OCI-LY1 (cell line): ENCODE results near the gene L3MBTL1.
"Not testable (repeated sequence)": the region's sequence is repeated elsewhere in the genome, so short reads cannot be mapped to it uniquely, and the experiment has no call there.

ENCODE experiments used
- H2AFZ ChIP-seq: fragments of 200-600 bp; sonication (generic), shearing (Covaris generic); 2 replicates; pipeline ENCODE4 v1.6.0; 2014; ENCODE audit warnings: antibody characterized with exemption, mild to moderate bottlenecking, low read length
- H3F3A ChIP-seq: fragments of 200-600 bp; sonication (generic), shearing (Covaris generic); 2 replicates; pipeline ENCODE4 v1.6.0; 2014; ENCODE audit warnings: mild to moderate bottlenecking, antibody characterized with exemption, low read length, moderate library complexity; ENCODE audit not compliant: insufficient read depth
- H3K27ac ChIP-seq: fragments of 200-600 bp; sonication (generic); 2 replicates; pipeline ENCODE4 v1.5.1; 2014; ENCODE audit warnings: low read length, mixed run types, mild to moderate bottlenecking, low read depth; ENCODE audit not compliant: poor library complexity, severe bottlenecking
- H3K27me3 ChIP-seq: fragments of 200-600 bp; sonication (generic); 2 replicates; pipeline ENCODE4 v1.6.0; 2014; ENCODE audit warnings: antibody characterized with exemption, mild to moderate bottlenecking, low read length, moderate library complexity; ENCODE audit not compliant: insufficient read depth
- H3K36me3 ChIP-seq: fragments of 200-600 bp; sonication (generic); 2 replicates; pipeline ENCODE4 v1.6.1; 2014; ENCODE audit warnings: mild to moderate bottlenecking, antibody characterized with exemption, low read length, moderate library complexity, mixed read lengths; ENCODE audit not compliant: insufficient read depth
- H3K4me1 ChIP-seq: fragments of 200-600 bp; sonication (generic); 2 replicates; pipeline ENCODE4 v1.5.1; 2014; ENCODE audit warnings: mild to moderate bottlenecking, low read length, moderate library complexity; ENCODE audit not compliant: insufficient read depth, severe bottlenecking
- H3K4me2 ChIP-seq: fragments of 200-600 bp; sonication (generic), shearing (Covaris generic); 2 replicates; pipeline ENCODE4 v1.6.1; 2014; ENCODE audit warnings: low read length
- H3K4me3 ChIP-seq: fragments of 200-600 bp; sonication (generic); 2 replicates; pipeline ENCODE4 v1.5.1; 2014; ENCODE audit warnings: low read length, low read depth, mild to moderate bottlenecking, mixed read lengths; ENCODE audit not compliant: poor library complexity, severe bottlenecking
- H3K79me2 ChIP-seq: fragments of 200-600 bp; shearing (Covaris generic); 2 replicates; pipeline ENCODE4 v1.6.1; 2016; ENCODE audit warnings: mixed run types, low read length, mixed read lengths; ENCODE audit not compliant: insufficient read depth
- H3K9ac ChIP-seq: fragments of 200-600 bp; sonication (generic), shearing (Covaris generic); 2 replicates; pipeline ENCODE4 v1.6.1; 2014; ENCODE audit warnings: mild to moderate bottlenecking, low read length, mixed read lengths
- H3K9me2 ChIP-seq: fragments of 200-600 bp; sonication (generic), shearing (Covaris generic); 2 replicates; pipeline ENCODE4 v1.6.1; 2014; ENCODE audit warnings: low read depth, mild to moderate bottlenecking, low read length, mixed read lengths
- H3K9me3 ChIP-seq: fragments of 200-600 bp; shearing (Covaris generic); 2 replicates; pipeline ENCODE4 v1.6.1; 2014; ENCODE audit warnings: low read length, mixed read lengths
- H4K20me1 ChIP-seq: fragments of 200-600 bp; sonication (generic), shearing (Covaris generic); 2 replicates; pipeline ENCODE4 v1.6.0; 2016; ENCODE audit warnings: mild to moderate bottlenecking, low read length; ENCODE audit not compliant: insufficient read depth
- CTCF ChIP-seq: fragments of 200-600 bp; sonication (generic), shearing (Covaris generic); IDR thresholded peaks from 2 replicates; pipeline ENCODE4 v1.5.1; 2017; ENCODE audit warnings: mild to moderate bottlenecking, antibody characterized with exemption, low read length, moderate library complexity, mixed read lengths
- EZH2 ChIP-seq: fragments of 200-600 bp; sonication (generic), shearing (Covaris generic); IDR thresholded peaks from 2 replicates; pipeline ENCODE4 v1.8.0; 2017; ENCODE audit warnings: borderline replicate concordance, mixed run types, mild to moderate bottlenecking, antibody characterized with exemption, low read length, moderate library complexity, mixed read lengths

The L3MBTL1 gene

DNA sequence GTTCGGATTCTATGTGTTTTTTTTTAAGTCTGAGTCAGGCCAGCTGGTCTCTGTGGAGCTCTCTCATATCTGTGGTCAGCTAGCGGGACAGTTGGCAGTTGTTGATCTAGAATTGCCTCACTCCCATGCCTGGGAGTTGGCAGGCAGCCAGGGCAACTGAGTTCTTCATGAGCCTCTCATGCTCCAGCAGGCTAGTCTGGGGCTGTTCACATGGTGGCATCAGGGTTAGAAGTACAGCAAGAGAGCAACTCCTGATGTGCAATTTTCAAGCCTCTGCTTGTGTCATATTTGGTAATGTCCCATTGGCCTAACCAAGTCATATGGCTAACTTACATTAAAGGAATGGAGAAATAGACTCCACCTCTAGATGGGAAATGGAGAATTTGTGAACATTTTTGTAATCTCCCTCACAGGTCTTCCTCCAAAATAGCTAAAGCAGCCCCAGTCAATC lies 76.5 kb downstream of the L3MBTL1 start:
- H3K9me3 ChIP-seq, result no peaks in the 10 kb centered on the region
- no peaks in the 10 kb centered on the region for H3K79me2 ChIP-seq
- no peaks in the 10 kb centered on the region for H3F3A ChIP-seq
- H3K9ac ChIP-seq, result no peak overlapping the region
- H3K4me3 ChIP-seq, result no peak overlapping the region
- H3K9me2 ChIP-seq, result no peaks in the 10 kb centered on the region
- no peaks in the 10 kb centered on the region for H3K27me3 ChIP-seq
- peak overlapping the region; percentile 82 for H3K27ac ChIP-seq
- H2AFZ ChIP-seq, result no peak overlapping the region
- no peak overlapping the region for H3K4me2 ChIP-seq
- no peak for TF ChIP-seq CTCF
- no peak for TF ChIP-seq EZH2
- H3K36me3 ChIP-seq, result no peaks in the 10 kb centered on the region
- H4K20me1 ChIP-seq, result no peaks in the 10 kb centered on the region
- peaks cover 25% of the 10 kb centered on the region for H3K4me1 ChIP-seq

GRCh38 chr20:43584448-43585136 lies 77.1 kb downstream of the L3MBTL1 start:
- TF ChIP-seq CTCF (no peak), EZH2 (no peak)
- peak overlapping the region; percentile 82 for H3K27ac ChIP-seq
- H3K4me2 ChIP-seq, result no peak overlapping the region
- no peaks in the 10 kb centered on the region for H3K27me3 ChIP-seq
- H3K36me3 ChIP-seq, result no peaks in the 10 kb centered on the region
- no peaks in the 10 kb centered on the region for H3K9me2 ChIP-seq
- H3K79me2 ChIP-seq, result no peaks in the 10 kb centered on the region
- H4K20me1 ChIP-seq, result no peaks in the 10 kb centered on the region
- H3K4me3 ChIP-seq, result no peak overlapping the region
- H3F3A ChIP-seq, result no peaks in the 10 kb centered on the region
- H3K9ac ChIP-seq, result no peak overlapping the region
- peaks cover 26% of the 10 kb centered on the region for H3K4me1 ChIP-seq
- H2AFZ ChIP-seq, result no peak overlapping the region
- H3K9me3 ChIP-seq, result no peaks in the 10 kb centered on the region

DNA sequence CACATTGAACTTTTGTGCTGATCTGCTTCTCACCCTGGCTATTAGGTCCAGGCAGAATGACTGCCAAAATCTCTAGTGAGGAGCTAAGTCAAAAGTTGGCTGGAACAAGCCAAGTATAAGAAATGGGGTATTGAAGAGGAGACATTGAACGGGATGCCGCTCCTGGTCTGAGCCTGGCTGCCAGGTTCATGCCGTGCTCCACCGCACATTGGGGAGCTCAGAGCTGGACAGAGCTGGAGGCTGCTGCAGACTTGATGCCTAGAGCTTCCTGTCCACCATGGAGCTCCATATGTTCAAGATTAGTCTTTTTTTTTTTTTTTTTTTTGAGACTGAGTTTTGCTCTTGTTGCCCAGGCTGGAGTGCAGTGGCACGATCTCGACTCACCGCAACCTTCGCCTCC lies 79.1 kb downstream of the L3MBTL1 start:
- Histone ChIP-seq H3K4me3 (no peak overlapping the region), H3K27me3 (no peaks in the 10 kb centered on the region), H4K20me1 (no peaks in the 10 kb centered on the region), H3K4me2 (no peak overlapping the region), H3K9me3 (no peaks in the 10 kb centered on the region), H3K9ac (no peak overlapping the region), H3K9me2 (no peaks in the 10 kb centered on the region), H3K4me1 (peaks cover 33% of the 10 kb centered on the region), H3K79me2 (no peaks in the 10 kb centered on the region), H3F3A (no peaks in the 10 kb centered on the region), H3K36me3 (no peaks in the 10 kb centered on the region), H2AFZ (no peak overlapping the region), H3K27ac (no peak overlapping the region)
- TF ChIP-seq EZH2, result no peak
- no peak for TF ChIP-seq CTCF

DNA sequence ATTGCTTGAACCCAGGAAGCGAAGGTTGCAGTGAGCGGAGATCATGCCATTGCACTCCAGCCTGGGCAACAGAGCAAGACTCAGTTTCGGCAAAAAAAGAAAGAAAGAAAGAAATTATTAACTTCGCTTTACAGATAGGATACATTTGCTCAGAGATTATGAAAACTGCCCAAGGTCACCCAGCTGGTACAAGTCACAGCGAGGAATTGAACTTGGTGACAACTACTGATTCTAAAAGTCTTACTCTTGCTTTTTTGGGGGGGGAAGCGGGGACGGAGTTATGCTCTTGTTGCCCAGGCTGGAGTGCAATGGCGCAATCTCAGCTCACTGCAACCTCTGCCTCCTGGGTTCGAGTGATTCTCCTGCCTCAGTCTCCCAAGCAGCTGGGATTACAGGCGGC lies 81.0 kb downstream of the L3MBTL1 start:
- H3F3A ChIP-seq, result not testable (repeated sequence)

More for the DNA sequence above, 81.0 kb downstream of the L3MBTL1 start:
- not testable (repeated sequence) for H4K20me1 ChIP-seq, H3K4me3 ChIP-seq, H3K9me3 ChIP-seq, H3K36me3 ChIP-seq, H3K79me2 ChIP-seq, H3K9ac ChIP-seq, H3K27me3 ChIP-seq, H3K27ac ChIP-seq, H3K4me2 ChIP-seq, H2AFZ ChIP-seq, H3K9me2 ChIP-seq
- peaks cover 34% of the 10 kb centered on the region for H3K4me1 ChIP-seq
